Transverse colon (tissue), 4 donors: ENCODE data around the gene DPM2.

Source experiments
- EP300 ChIP-seq: sonication (generic); formaldehyde crosslinking; IDR thresholded peaks from one replicate; pipeline ENCODE4 v1.6.1; 2017; ENCODE audit warnings: antibody characterized with exemption, low read depth
- POLR2A ChIP-seq: fragments of 450-650 bp; IDR thresholded peaks from one replicate; pipeline ENCODE4 v1.6.1; 2016; ENCODE audit warnings: antibody characterized with exemption, mild to moderate bottlenecking, moderate library complexity
- POLR2AphosphoS5 ChIP-seq, 3 donors: sonication (generic); formaldehyde crosslinking; IDR thresholded peaks; one replicate each; pipeline ENCODE4 v1.6.1; 2016; ENCODE audit warnings: antibody characterized with exemption in 3 of 3
- TF ChIP-seq, protein P1 (sequence below), 5 experiments: fragments of 200-600 bp in 3 of 5; fragments of 450-650 bp in 2 of 5; sonication (generic) in 3 of 5; IDR thresholded peaks; 1 replicate in 2 of 5; 2 replicates in 3 of 5; pipeline ENCODE4 v1.5.1; 2016 to 2017; ENCODE audit warnings: antibody characterized with exemption in 5 of 5, inconsistent platforms in 3 of 5, mild to moderate bottlenecking in 2 of 5, moderate library complexity in 1 of 5

- TF ChIP-seq POLR2A (no peak), POLR2AphosphoS5 (IDR thresholded peaks at IDR 0.05) (no peak), EP300 (no peak)
- TF ChIP-seq, protein P1, sequence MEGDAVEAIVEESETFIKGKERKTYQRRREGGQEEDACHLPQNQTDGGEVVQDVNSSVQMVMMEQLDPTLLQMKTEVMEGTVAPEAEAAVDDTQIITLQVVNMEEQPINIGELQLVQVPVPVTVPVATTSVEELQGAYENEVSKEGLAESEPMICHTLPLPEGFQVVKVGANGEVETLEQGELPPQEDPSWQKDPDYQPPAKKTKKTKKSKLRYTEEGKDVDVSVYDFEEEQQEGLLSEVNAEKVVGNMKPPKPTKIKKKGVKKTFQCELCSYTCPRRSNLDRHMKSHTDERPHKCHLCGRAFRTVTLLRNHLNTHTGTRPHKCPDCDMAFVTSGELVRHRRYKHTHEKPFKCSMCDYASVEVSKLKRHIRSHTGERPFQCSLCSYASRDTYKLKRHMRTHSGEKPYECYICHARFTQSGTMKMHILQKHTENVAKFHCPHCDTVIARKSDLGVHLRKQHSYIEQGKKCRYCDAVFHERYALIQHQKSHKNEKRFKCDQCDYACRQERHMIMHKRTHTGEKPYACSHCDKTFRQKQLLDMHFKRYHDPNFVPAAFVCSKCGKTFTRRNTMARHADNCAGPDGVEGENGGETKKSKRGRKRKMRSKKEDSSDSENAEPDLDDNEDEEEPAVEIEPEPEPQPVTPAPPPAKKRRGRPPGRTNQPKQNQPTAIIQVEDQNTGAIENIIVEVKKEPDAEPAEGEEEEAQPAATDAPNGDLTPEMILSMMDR (IDR thresholded peaks at IDR 0.05), result no peak
Observed at GRCh38 chr9:127928676-127929624, 8.7 kb downstream of the DPM2 start.
